HG03097 (cell line): ENCODE data around the gene CARD14.
"Not testable (repeated sequence)": the region's sequence is repeated elsewhere in the genome, so short reads cannot be mapped to it uniquely, and the experiment has no call there.

ENCODE experiments used
- ATAC-seq: cut with Tn5 transposase; IDR thresholded peaks from one replicate; pipeline ENCODE4 v1.9.1; 2021; ENCODE audit not compliant: unreplicated experiment, low FRiP score

CARD14 gene

GRCh38 chr17:80147035-80147822, 22.6 kb upstream of the CARD14 start, which contains the start of gene EIF4A3:
Gene EIF4A3, minus strand, starts transcription at chr17:80147128. Its CDS starts 167 bp downstream, at chr17:80146961.
- ATAC-seq = peak; percentile 90

DNA sequence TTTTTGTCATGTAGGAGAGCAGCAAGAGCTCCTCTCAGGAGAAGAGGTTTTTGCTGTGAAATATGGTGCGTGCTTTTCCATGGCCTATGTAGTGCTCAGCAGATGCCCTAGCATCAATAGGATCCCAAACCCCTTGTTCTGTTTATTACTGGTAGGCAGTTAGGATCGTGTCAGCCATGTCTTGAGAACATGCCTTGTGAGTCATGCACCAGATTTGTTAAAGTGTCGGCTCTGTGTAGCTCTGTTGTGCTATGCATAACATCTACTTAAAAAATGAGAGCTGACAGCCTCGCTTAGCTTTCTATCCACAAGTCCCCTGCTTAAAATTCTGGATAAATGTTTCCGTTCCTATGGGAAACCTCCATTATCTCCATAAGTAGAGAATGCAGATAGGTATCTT, 18.5 kb upstream of the CARD14 start:
- ATAC-seq = no peak

DNA sequence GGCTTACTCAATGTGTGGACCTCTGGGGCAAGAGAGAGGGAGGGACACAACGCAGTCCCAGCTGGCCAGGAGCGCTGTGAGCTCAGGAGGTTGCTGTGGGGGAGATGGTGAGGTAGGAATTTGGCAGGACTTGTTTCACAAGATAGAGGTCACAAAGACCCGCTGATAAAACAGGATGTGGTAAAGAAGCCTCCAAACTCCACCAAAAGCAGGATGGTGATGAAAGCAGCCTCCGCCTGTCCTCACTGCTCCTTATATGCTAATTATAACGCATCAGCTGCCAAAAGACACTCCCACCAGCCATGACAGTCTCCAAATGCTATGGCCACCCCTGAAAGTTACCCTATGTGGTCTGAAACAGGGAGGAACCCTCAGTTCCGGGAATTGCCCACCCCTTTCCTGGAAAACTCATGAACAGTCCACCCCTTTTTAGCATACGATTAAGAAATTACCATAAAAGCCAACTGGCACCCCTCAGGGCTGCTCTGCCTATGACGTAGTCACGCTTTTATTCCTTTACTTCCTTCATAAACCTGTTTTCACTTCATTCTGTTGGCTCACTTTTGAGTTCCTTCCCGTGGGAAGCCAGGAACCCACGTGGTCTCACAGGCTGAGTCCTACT, 17.6 kb upstream of the CARD14 start:
- ATAC-seq = no peak

DNA sequence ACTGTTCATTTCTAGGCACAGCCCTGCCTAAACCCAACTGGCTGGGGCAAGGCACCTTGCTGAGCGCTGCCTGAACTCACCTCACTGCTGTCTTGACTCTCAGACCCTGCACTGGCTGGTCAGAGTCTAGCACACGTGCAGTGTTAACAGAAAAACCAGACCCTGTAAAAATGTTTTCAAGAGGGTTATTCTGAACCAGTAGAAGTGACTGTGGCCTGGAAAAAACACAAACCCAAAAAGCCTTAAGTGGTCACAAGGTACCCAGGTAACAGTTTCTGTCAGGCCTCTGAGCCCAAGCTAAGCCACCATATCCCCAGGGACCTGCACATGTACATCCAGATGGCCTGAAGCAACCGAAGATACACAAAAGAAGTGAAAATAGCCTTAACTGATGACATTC, 16.8 kb upstream of the CARD14 start:
- ATAC-seq = peak; percentile 61

GRCh38 chr17:80154166-80154565, 15.7 kb upstream of the CARD14 start:
- no peak for ATAC-seq

- not testable (repeated sequence) for ATAC-seq
Measured at GRCh38 chr17:80155600-80155999, 14.2 kb upstream of the CARD14 start.

DNA sequence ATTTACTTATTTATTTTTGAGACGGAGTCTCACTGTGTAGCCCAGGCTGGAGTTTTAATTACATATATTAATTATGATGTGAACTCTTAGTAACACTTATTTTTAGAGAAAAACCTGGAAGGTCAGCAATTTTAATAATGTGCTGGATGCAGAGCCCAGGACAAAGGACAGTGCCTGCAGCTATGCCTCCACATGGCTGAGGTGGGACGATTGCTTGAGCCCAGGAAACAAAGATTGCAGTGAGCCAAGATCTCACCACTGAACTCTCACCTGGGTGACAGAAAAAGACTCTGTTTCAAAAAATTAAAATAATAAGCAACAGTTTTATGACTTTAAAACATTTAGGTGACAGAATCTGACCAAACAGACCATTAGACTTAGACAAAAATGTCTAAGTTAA, 11.0 kb upstream of the CARD14 start:
- ATAC-seq = no peak

DNA sequence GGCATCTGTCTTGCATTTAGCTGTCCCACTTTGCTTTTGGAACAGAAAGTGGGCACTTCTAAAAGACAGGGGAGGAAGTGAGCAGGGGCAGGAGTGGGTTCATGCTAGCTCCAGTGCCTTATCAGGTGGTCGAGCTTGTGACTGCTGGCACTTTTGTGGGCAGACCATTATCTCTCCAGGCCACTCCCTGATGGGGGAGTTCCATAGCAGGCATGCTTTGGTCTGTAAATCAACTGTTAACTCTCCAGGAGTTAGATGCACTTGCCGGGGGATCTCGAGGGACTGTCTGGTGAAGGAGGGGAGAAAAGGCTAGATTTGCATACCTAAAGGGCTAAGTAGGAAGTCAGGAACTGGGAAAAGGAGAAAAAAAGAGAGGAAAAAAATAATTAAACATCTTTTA, 9.3 kb upstream of the CARD14 start:
- no peak for ATAC-seq

GRCh38 chr17:80163336-80163735, 6.5 kb upstream of the CARD14 start:
- no peak for ATAC-seq

- no peak for ATAC-seq
Measured at GRCh38 chr17:80164185-80164584, 5.6 kb upstream of the CARD14 start.

DNA sequence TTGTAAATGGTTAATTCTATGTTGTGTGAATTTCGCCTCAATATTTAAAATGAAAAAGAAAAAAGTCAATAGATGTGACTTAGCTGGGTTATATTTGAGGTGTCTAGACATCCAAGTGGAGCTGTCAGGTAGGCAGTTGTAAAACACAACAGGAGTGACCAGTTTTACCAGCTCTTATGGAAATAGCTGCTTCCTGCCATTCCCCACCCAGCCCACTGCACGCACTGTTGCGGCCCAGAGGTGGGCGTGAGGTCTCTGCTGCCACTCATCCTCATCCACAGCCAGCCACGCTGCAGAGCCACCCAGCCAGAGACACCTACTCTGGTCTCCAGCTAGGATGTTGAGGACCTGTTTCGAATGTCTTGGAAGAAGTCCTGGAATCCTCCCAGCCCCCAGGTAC, 3.4 kb upstream of the CARD14 start:
- ATAC-seq = no peak

- no peak for ATAC-seq
Measured at GRCh38 chr17:80168371-80168770, 1.5 kb upstream of the CARD14 start.

- no peak for ATAC-seq
Measured at GRCh38 chr17:80169107-80169506, 723 bp upstream of the CARD14 start.

- no peak for ATAC-seq
Measured at GRCh38 chr17:80171681-80172080, 1.9 kb downstream of the CARD14 start.

- ATAC-seq = no peak
Measured at GRCh38 chr17:80173126-80173525, 3.3 kb downstream of the CARD14 start.

DNA sequence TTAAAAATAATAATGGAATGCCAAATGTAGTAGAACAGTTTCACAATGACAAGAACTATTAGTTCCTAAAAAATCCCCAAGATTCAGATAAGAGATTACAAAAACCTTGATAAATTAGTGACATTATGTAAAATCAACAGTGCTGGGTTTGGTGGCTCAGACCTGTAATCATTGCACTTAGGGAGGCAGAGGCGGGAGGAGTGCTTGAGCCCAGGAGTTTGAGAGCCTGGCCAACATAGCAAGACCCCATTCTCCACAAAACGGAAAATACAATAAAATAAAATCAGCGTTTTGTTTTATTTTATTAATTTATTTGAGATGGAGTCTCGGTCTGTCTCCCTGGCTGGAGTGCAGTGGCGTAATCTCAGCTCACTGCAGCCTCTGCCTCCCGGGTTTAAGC, 4.1 kb downstream of the CARD14 start:
- no peak for ATAC-seq

- ATAC-seq = no peak
Measured at GRCh38 chr17:80176757-80177156, 6.9 kb downstream of the CARD14 start.

DNA sequence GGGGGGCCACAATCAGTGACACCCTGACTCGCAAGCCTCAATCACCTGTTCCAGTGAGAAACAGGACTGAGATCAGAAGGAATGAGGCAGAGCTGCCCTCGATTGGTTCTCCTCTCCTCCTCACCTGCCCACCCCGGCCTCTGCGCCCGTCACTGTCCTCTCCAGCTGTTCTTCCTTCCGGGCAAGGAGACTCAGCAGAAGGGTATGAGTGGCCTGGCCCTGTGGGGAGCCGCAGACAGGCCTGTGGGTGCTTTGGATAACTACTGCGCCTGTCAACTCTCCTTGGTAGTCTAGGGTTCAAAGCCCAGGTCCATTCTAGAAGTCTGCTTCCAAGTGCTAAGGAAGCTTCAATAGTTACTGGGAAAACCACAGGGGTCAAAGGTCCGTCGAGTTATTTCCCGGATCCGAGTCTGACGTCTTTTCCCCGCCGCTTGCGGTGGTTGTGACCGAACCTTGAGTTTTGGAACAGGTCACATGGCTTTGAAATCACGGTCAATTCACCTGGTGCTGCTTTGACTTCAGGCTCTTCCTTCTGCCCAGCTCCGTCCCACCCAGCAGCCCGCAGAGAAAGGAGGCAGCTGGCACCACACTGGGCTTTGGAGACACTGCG, 8.3 kb downstream of the CARD14 start:
- ATAC-seq = no peak

DNA sequence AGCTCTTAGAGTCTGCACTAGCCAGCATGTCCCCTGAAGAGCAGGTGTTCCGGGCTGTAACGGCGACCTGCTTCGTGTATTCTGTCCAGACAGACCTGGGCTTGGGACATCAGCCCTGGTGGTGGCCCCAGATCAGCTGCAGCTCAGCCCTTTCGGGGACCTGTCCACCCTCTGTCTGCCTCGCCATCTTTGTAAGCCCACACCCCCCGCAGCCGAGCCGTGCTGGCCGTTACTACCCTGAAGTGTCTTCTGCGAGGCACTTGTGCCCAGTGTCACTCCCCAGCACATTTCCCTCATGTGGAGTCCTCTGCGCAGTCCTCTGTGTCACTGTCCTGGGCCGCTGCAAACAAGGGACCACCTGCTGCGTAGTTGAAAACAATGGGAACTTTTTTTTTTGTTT, 10.4 kb downstream of the CARD14 start:
- ATAC-seq = no peak

DNA sequence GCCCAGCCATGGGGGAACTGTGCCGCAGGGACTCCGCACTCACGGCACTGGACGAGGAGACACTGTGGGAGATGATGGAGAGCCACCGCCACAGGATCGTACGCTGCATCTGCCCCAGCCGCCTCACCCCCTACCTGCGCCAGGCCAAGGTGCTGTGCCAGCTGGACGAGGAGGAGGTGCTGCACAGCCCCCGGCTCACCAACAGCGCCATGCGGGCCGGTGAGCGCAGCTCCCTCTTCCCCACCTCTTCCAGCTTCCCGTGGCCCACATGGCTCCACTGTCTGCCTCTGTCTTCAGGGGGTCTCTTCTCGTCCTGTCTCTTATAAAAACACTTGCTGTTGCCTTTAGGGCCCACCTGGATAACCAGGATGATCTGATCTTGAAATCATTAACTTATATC, 11.6 kb downstream of the CARD14 start:
- ATAC-seq = no peak

GRCh38 chr17:80182118-80182844, 12.5 kb downstream of the CARD14 start:
- ATAC-seq = no peak
